Endothelial cell (in vitro differentiated cells): Measurements from ENCODE around the gene PMM2. TPM values are rescaled to one million over a fixed set of nuclear protein-coding genes. Genes with fewer than 3 reads are reported as not detected.

Source experiments
- DNase-seq: peaks from one replicate; pipeline ENCODE4 v3.0.0; 2021; ENCODE audit warnings: low spot score
- H3K27ac Mint-ChIP-seq: one replicate; pipeline ENCODE4 v1.8.0; 2021; ENCODE audit warnings: mixed read lengths, inconsistent platforms; ENCODE audit not compliant: unreplicated experiment
- H3K27me3 Mint-ChIP-seq: one replicate; pipeline ENCODE4 v1.8.0; 2021; ENCODE audit warnings: mild to moderate bottlenecking, moderate library complexity, mixed read lengths, inconsistent platforms; ENCODE audit not compliant: unreplicated experiment
- H3K36me3 Mint-ChIP-seq: one replicate; pipeline ENCODE4 v1.8.0; 2021; ENCODE audit warnings: mild to moderate bottlenecking, low read depth, mixed read lengths, inconsistent platforms; ENCODE audit not compliant: unreplicated experiment
- H3K4me1 Mint-ChIP-seq: one replicate; pipeline ENCODE4 v1.8.0; 2021; ENCODE audit warnings: mild to moderate bottlenecking, mixed read lengths, inconsistent platforms; ENCODE audit not compliant: unreplicated experiment
- H3K4me3 Mint-ChIP-seq: one replicate; pipeline ENCODE4 v1.8.0; 2021; ENCODE audit warnings: mild to moderate bottlenecking, mixed read lengths, inconsistent platforms; ENCODE audit not compliant: unreplicated experiment
- H3K9me3 Mint-ChIP-seq: one replicate; pipeline ENCODE4 v1.8.0; 2021; ENCODE audit warnings: mixed read lengths, inconsistent platforms; ENCODE audit not compliant: unreplicated experiment
- total RNA-seq: library from RNA; stranded (reverse); fragmentation: NEBNext Ultra II Directional; extraction: Animal tissue kit (Norgen Biotek cat#: 25700); gene quantifications from one replicate; pipeline ENCODE4 v1.2.1, GENCODE V29; 2021; ENCODE audit not compliant: unreplicated experiment
- TF ChIP-seq, protein P1 (sequence below): fragments of 200-600 bp; sonication (generic); IDR thresholded peaks from one replicate; pipeline ENCODE4 v1.5.0; 2021; ENCODE audit warnings: antibody characterized with exemption; ENCODE audit not compliant: unreplicated experiment

PMM2 gene
- total RNA-seq, 1 donor from 2014 or later, result 19.3 TPM

DNA sequence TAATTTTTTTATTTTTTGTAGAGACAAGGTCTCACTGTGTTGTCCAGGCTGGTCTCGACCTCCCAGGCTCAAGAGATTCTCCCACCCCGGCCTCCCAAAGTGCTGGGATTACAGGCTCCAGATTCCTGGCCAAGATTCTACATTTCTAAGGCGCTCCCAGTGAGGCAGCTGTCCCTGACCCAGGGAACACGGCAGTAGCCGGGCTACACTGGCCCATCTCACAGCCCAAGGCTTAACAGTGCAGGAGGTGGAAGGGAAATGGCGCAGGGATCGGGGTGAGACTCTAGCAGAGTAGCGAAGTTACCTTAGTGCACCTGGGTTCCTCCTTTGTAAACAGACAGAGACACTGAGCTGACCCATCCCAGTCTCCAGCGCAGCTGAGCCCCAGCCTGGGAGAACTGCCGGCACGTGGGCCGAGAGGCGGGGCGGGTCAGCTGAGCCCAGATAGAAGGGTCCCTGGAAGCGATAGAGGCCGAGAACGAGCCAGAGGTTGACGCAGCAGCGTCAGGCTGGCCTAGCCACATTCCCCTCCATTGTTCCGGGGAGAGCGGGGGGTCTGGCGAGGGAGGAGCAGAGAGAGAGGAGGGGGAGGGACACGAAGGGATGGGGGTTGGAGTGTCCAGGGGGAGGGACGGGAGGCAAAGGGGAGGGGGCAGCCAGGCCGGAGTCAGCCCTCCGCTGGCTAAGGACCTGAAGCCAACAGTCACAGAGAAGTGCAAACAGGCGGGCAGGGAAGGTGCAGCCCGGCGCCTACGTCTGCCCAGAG, 68.7 kb downstream of the PMM2 start:
- peaks cover 9% of the 10 kb centered on the region for H3K36me3 Mint-ChIP-seq
- H3K27me3 Mint-ChIP-seq, result peaks cover 11% of the 10 kb centered on the region

DNA sequence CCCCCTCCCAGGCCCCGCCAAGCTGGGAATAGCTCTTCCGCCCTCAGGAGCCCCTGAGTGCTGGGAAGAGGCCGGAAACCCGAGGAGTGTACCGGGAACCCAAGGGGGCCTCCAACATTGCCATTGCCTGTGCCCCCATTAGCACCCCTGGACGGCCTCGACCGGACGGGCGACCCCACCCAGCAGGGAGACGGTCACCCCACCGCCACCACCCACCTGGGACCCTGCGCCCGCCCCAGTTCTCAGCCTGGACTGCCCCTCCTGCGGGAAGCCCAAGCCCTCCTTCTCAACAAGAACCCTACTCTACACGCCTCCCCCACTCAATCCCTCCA, 69.2 kb downstream of the PMM2 start:
- DNase-seq, result no peak
- Mint-ChIP-seq H3K4me1 (peaks cover 35% of the 10 kb centered on the region), H3K27me3 (peaks cover 12% of the 10 kb centered on the region), H3K4me3 (peak overlapping the region; percentile 98), H3K9me3 (no peaks in the 10 kb centered on the region), H3K36me3 (peaks cover 9% of the 10 kb centered on the region), H3K27ac (no peak overlapping the region)
- TF ChIP-seq, protein P1, sequence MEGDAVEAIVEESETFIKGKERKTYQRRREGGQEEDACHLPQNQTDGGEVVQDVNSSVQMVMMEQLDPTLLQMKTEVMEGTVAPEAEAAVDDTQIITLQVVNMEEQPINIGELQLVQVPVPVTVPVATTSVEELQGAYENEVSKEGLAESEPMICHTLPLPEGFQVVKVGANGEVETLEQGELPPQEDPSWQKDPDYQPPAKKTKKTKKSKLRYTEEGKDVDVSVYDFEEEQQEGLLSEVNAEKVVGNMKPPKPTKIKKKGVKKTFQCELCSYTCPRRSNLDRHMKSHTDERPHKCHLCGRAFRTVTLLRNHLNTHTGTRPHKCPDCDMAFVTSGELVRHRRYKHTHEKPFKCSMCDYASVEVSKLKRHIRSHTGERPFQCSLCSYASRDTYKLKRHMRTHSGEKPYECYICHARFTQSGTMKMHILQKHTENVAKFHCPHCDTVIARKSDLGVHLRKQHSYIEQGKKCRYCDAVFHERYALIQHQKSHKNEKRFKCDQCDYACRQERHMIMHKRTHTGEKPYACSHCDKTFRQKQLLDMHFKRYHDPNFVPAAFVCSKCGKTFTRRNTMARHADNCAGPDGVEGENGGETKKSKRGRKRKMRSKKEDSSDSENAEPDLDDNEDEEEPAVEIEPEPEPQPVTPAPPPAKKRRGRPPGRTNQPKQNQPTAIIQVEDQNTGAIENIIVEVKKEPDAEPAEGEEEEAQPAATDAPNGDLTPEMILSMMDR, result no peak

More for the DNA sequence above, 68.7 kb downstream of the PMM2 start:
- peak overlapping the region; percentile 24 for H3K27ac Mint-ChIP-seq
- no peak for DNase-seq
- H3K4me1 Mint-ChIP-seq, result peaks cover 36% of the 10 kb centered on the region
- H3K9me3 Mint-ChIP-seq, result no peaks in the 10 kb centered on the region
- TF ChIP-seq, protein P1, result no peak
- peak overlapping the region; percentile 83 for H3K4me3 Mint-ChIP-seq

DNA sequence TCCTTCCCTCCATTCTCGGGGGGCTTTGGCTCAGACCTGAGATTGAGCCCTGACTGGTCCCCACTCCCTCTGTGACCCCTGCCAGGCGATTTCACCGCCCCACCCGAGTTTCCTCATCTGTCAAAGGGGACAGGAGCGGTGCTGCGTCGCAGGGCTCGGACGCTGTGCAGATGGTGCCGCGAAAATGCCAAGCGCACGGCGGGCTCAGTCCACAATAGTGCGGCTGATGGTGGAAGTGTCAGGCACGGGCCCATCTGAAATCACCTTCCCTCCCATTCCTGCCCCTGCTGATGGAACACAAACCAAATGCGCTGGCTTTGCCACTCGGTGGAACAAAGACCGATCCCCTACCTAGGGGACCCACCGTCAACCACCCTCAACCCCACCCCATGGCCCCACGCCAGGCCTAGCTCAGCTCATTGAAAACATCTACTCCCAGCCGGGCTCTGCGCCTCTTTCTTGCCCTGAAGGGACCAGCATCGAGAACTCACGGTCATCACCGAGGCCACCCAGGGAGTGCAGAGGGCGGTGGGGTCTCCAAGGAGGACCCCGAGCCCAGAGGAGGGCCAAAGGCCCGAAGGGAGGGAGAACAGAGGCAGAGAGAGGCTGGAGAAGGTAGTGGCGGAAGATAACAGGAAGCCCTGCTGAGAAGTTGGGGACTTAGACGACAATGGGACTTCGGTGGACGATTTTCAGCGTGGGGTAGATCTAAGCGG, 69.7 kb downstream of the PMM2 start:
- Mint-ChIP-seq H3K4me3 (peak overlapping the region; percentile 98), H3K4me1 (peaks cover 32% of the 10 kb centered on the region), H3K9me3 (no peaks in the 10 kb centered on the region), H3K27me3 (peaks cover 12% of the 10 kb centered on the region), H3K36me3 (peaks cover 5% of the 10 kb centered on the region), H3K27ac (peak overlapping the region; percentile 89)
- TF ChIP-seq, protein P1, result no peak
- DNase-seq, result no peak

DNA sequence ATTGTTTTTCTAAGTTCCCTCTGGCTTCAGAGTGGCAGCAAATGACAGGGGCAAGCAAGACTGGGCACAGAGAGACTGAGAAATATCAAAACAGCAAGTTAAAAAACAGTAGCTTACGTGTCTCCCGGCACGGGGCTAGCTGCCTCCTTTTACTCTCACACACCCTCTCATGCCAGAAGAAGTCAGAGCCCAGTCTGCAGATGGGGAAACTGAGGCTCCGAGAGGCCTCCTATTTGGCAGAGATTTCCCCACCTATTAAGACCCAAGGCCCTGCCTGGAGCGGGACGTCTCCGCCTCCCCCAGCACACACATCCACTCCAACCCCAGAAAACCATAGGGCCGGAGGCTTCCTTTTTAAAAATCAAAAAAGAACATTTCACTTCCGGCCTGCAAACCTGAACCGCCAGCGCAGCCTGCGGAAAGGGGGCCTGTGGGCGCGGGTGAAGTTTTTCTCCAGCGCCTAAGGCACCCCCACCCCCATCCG, 70.3 kb downstream of the PMM2 start:
- Mint-ChIP-seq H3K4me3 (peak overlapping the region; percentile 98), H3K27me3 (peaks cover 12% of the 10 kb centered on the region), H3K9me3 (no peaks in the 10 kb centered on the region), H3K4me1 (peaks cover 32% of the 10 kb centered on the region), H3K27ac (peak overlapping the region; percentile 89), H3K36me3 (peaks cover 5% of the 10 kb centered on the region)
- DNase-seq, result no peak
- TF ChIP-seq, protein P1, result no peak
